ENCODE measurements around the gene MEI1. TPM values are rescaled to one million over a fixed set of nuclear protein-coding genes. Genes with fewer than 3 reads are reported as not detected.

The MEI1 gene
- total and polyA plus RNA-seq, 2 of the 4 experiments (the other 2 are of a cell fraction), result 0.90 to 2.6 TPM

GRCh38 chr22:41820447-41820846 is 121.1 kb downstream of the MEI1 start:
- Histone ChIP-seq H4K20me1 (ENCODE audit: insufficient read depth, low read length) (no peaks in the 10 kb centered on the region), H2BK20ac (ENCODE audit: low read depth, low read length) (no peak overlapping the region), H2AK5ac (ENCODE audit: low read depth, low read length) (no peak overlapping the region), H3K4me3 (ENCODE audit: insufficient read depth, low read depth, low read length) (no peak overlapping the region), H2BK15ac (ENCODE audit: low read depth, low read length) (no peak overlapping the region), H3K36me3 (ENCODE audit: control insufficient read depth, insufficient read depth, low read length) (no peaks in the 10 kb centered on the region), H3K4me2 (ENCODE audit: low read depth, low read length) (no peak overlapping the region), H2BK5ac (ENCODE audit: low read depth, low read length, poor library complexity, severe bottlenecking) (no peak overlapping the region), H3K56ac (ENCODE audit: extremely low read depth, insufficient read depth, low read length) (no peak overlapping the region), H3K9me1 (ENCODE audit: insufficient read depth, low read length) (0 out of 2 replicates have a peak, but pooled peaks cover 4% of the 10 kb centered on the region), H3K27ac (ENCODE audit: insufficient read depth, low read length) (no peak overlapping the region), H3K4me1 (ENCODE audit: control insufficient read depth, insufficient read depth, low read length) (peaks cover 5% of the 10 kb centered on the region), H3K4ac (ENCODE audit: low read depth, low read length) (no peak overlapping the region), H3K23ac (ENCODE audit: low read depth, low read length) (no peak overlapping the region), H3K9ac (ENCODE audit: low read depth, low read length) (no peak overlapping the region), H3K14ac (replicated peaks; ENCODE audit: low read depth, low read length) (no peak overlapping the region), H3K27me3 (ENCODE audit: control insufficient read depth, insufficient read depth, low read length) (no peaks in the 10 kb centered on the region), H4K91ac (ENCODE audit: insufficient read depth, low read depth, low read length) (no peak overlapping the region), H4K8ac (ENCODE audit: low read depth in 2 of 2, low read length in 2 of 2) (no peak overlapping the region), H2AK9ac (replicated peaks; ENCODE audit: low read depth, low read length, poor library complexity) (no peak overlapping the region), H2BK120ac (ENCODE audit: low read depth, low read length) (no peak overlapping the region), H3K9me3 (ENCODE audit: control insufficient read depth, insufficient read depth, low read length) (no peaks in the 10 kb centered on the region), H3K79me1 (ENCODE audit: low read depth in 1 of 2, low read length in 2 of 2) (peaks cover 0 to 4% of the 10 kb centered on the region in 2 experiments; a peak in 1 of 4 replicates), H2AFZ (replicated peaks; ENCODE audit: low read length, poor library complexity) (no peak overlapping the region), H3K18ac (ENCODE audit: low read depth, low read length) (no peak overlapping the region), H4K5ac (ENCODE audit: low read depth, low read length) (no peak overlapping the region)
- DNase-seq (no peak), ATAC-seq (ENCODE audit: low read depth) (no peak)
- ChIA-PET CTCF (no interaction called here), POLR2A (ENCODE audit: unreplicated experiment) (interaction anchor here (0.6 kb wide), 1 partner anchor 444 kb away, joined by 4 read pairs; no protein-coding TSS in a partner anchor)
- in situ Hi-C loops (cut with MboI; ENCODE audit: low sequenced_read_pairs) (no loop called here), dilution Hi-C loops (cut with HindIII; ENCODE audit: low sequenced_read_pairs, unreplicated experiment) (no loop called here), intact Hi-C loops (cut with micrococcal nuclease) (no loop called here)
- TF ChIP-seq MAZ (IDR thresholded peaks at IDR 0.05; ENCODE audit: borderline replicate concordance, low read depth, low read length), result no peak
- no peak for TF ChIP-seq MAFK (IDR thresholded peaks at IDR 0.05; ENCODE audit: low read depth, low read length)
- TF ChIP-seq, protein P1, sequence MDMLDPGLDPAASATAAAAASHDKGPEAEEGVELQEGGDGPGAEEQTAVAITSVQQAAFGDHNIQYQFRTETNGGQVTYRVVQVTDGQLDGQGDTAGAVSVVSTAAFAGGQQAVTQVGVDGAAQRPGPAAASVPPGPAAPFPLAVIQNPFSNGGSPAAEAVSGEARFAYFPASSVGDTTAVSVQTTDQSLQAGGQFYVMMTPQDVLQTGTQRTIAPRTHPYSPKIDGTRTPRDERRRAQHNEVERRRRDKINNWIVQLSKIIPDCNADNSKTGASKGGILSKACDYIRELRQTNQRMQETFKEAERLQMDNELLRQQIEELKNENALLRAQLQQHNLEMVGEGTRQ (IDR thresholded peaks at IDR 0.05; ENCODE audit: low read depth, low read length), result no peak
- TF ChIP-seq, protein P2, sequence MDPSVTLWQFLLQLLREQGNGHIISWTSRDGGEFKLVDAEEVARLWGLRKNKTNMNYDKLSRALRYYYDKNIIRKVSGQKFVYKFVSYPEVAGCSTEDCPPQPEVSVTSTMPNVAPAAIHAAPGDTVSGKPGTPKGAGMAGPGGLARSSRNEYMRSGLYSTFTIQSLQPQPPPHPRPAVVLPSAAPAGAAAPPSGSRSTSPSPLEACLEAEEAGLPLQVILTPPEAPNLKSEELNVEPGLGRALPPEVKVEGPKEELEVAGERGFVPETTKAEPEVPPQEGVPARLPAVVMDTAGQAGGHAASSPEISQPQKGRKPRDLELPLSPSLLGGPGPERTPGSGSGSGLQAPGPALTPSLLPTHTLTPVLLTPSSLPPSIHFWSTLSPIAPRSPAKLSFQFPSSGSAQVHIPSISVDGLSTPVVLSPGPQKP (IDR thresholded peaks at IDR 0.05; ENCODE audit: borderline replicate concordance, low read depth, low read length), result no peak
- TF ChIP-seq FOS (IDR thresholded peaks at IDR 0.05; ENCODE audit: low read depth, low read length), result no peak
- no peak for TF ChIP-seq CEBPB (IDR thresholded peaks at IDR 0.05; ENCODE audit: low read depth, low read length)
- TF ChIP-seq SMC3 (IDR thresholded peaks at IDR 0.05; ENCODE audit: low read depth, low read length), result no peak
- TF ChIP-seq BHLHE40 (IDR thresholded peaks at IDR 0.05; ENCODE audit: low read depth, low read length), result no peak
- TF ChIP-seq RFX5 (IDR thresholded peaks at IDR 0.05; ENCODE audit: low read depth, low read length), result no peak
- TF ChIP-seq, protein P3, sequence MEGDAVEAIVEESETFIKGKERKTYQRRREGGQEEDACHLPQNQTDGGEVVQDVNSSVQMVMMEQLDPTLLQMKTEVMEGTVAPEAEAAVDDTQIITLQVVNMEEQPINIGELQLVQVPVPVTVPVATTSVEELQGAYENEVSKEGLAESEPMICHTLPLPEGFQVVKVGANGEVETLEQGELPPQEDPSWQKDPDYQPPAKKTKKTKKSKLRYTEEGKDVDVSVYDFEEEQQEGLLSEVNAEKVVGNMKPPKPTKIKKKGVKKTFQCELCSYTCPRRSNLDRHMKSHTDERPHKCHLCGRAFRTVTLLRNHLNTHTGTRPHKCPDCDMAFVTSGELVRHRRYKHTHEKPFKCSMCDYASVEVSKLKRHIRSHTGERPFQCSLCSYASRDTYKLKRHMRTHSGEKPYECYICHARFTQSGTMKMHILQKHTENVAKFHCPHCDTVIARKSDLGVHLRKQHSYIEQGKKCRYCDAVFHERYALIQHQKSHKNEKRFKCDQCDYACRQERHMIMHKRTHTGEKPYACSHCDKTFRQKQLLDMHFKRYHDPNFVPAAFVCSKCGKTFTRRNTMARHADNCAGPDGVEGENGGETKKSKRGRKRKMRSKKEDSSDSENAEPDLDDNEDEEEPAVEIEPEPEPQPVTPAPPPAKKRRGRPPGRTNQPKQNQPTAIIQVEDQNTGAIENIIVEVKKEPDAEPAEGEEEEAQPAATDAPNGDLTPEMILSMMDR (conservative IDR thresholded peaks at IDR 0.05; ENCODE audit: low read depth, low read length), result no peak
- TF ChIP-seq RCOR1 (IDR thresholded peaks at IDR 0.05; ENCODE audit: insufficient replicate concordance, low read length), result no peak
- no peak for TF ChIP-seq MXI1 (IDR thresholded peaks at IDR 0.05; ENCODE audit: borderline replicate concordance, low read depth, low read length)
- TF ChIP-seq POLR2A (IDR thresholded peaks at IDR 0.05; ENCODE audit: low read depth, low read length), result no peak
- TF ChIP-seq CHD1 (IDR thresholded peaks at IDR 0.05; ENCODE audit: low read depth, low read length), result no peak
- TF ChIP-seq NFE2L2 (IDR thresholded peaks at IDR 0.05; ENCODE audit: low read depth, low read length), result no peak
- no peak for TF ChIP-seq RAD21 (IDR thresholded peaks at IDR 0.05; ENCODE audit: low read length)
- BruUV-seq (replicated peaks), result no TSS peak
- 92% methylated on average over 4 of the region's 5 CpGs; no CpG with 5 or more reads in 1 of the 2 experiments for WGBS, 2 experiments (ENCODE audit: extremely low coverage in 2 of 2, insufficient read length in 1 of 2)
